HG02840 (cell line): ENCODE data around the gene PSMB8.

Source experiments
- ATAC-seq: cut with Tn5 transposase; IDR thresholded peaks from one replicate; pipeline ENCODE4 v1.9.1; 2021; ENCODE audit warnings: mild to moderate bottlenecking, moderate library complexity, moderate number of reproducible peaks; ENCODE audit not compliant: unreplicated experiment, low FRiP score

Gene PSMB8

DNA sequence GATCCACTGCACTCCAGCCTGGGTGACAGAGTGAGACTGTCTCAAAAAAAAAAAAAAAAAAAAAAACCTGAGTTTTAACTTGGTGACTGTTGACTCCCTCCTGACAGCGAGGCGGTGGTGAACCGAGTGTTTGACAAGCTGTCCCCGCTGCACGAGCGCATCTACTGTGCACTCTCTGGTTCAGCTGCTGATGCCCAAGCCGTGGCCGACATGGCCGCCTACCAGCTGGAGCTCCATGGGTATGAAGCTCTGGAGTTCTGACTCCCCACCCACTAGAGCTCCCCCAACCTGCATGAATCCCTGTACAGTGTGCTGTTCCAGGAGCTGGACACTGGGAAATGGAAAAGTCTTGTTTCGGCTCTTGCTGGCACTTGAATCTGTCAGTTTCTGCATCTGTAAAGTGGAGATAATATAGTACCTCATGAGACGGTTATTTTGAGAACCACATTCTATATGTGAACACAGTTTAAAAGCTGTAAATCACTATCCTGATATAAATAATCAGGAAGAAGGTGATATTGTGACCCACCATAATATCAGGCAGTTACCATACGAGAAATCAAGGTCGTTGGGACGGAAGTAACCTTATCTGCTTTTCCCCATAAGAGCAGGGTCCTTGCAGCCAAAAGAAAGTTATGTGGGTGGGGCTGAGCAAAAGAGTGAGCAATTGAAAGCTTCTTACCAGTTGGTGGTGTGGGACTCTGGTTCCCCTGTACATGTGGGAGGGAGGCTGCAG, 13.5 kb upstream of the PSMB8 start:
- no peak for ATAC-seq

GRCh38 chr6:32855467-32856174, 11.8 kb upstream of the PSMB8 start:
- ATAC-seq = no peak

DNA sequence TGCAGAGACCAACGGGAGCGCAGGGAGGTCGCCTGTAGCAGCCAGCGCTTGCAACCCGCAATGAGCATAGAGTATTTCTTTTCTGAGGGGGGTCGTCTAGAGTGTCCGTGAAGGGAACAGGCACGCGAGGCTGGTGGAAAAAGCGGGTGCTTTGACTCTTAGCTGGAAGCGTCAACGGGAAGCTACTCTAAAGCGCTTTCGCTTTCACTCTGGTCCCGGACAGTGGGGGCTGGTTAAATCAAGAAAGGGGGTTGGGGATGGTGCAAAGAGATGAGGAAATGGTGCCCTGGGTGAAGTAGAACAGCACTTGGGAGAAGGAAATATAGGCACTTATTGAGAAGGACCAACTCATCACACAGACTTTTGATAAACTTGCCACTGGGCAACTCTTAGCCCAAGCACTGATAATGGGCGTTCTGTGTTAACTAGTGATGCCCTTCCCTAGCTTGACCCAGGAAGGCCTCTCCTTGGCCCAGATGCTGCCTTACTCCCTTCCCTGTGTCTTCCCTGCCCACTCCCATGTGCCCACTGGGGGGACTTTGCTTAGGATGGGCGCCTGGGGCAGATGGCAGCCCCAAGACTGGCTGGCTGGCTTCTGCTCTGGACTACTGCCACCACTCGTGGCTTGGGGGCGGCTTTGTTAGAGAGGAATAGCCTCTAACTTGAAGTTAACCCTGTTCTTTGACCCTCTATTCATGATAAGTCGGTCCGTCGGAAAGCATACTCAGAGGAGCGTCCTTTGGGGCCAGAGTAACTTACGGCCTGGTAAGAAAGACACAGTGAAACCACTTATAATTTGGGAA, 10.7 kb upstream of the PSMB8 start:
- peak; percentile 2 for ATAC-seq

- ATAC-seq = peak; percentile 72
Observed at GRCh38 chr6:32853541-32854375, 9.9 kb upstream of the PSMB8 start, which contains the start of the genes PSMB9 and TAP1. PSMB9 (plus strand) TSS chr6:32854192; CDS start chr6:32854230, 38 bp downstream. TAP1 (minus strand) TSS chr6:32853704; CDS start chr6:32853636, 68 bp downstream.

DNA sequence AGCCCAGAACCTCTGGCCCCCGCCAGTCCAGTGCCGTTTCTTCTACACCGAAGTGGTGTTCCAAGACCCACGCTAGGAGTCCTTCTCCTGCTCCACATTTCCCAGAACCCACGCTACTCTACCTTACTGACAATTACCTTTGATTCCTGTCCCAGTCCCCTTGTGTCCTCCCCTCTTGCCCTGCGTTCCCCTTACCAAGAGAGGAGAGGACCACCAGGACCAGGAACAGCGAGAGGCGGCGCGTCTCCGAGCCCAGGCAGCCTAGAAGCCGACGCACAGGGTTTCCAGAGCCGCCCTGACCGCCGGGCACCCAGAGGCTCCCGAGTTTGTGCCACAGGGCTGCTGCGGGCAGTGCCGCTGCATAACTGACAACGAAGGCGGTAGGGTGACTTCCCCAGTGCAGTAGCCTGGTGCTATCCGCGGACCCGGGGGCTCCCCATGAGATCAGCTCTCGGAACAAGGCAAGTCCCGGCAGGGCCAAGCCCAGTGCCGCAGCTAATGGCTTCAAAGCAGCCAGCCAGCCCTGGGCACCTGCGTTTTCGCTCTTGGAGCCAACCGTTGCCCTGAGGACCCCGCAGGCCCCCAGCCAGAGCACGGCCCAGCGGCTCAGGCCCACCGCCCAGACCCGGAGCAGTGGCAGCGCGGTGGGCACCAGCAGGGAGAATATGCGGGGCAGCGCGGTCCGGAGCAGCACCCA, 9.1 kb upstream of the PSMB8 start:
- ATAC-seq = peak; percentile 22

GRCh38 chr6:32852018-32852843, 8.4 kb upstream of the PSMB8 start:
- ATAC-seq = no peak

GRCh38 chr6:32851025-32851424, 7.2 kb upstream of the PSMB8 start:
- ATAC-seq = no peak

- no peak for ATAC-seq
Observed at GRCh38 chr6:32849126-32849525, 5.3 kb upstream of the PSMB8 start.

DNA sequence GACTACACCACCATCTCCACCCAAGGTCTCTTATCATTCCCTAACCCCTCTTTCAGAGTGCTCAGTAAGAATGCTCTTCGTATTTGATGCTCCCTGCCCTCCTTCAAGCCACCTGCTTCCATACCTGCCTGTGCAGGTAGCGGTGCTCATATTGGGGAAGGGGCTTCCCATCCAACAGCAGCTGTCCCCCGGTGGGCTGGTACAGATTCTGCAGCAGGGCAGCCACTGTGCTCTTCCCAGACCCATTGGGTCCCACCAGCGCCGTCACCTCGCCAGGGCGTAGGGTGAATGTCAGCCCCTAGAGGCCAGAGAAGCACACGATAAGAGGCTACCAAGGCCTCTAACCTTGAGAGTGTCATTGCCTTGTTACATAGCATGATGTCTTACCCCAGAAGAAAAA, 3.9 kb upstream of the PSMB8 start:
- ATAC-seq = no peak

- ATAC-seq = no peak
Observed at GRCh38 chr6:32847004-32847403, 3.2 kb upstream of the PSMB8 start.

- no peak for ATAC-seq
Observed at GRCh38 chr6:32845384-32845884, 1.6 kb upstream of the PSMB8 start.

DNA sequence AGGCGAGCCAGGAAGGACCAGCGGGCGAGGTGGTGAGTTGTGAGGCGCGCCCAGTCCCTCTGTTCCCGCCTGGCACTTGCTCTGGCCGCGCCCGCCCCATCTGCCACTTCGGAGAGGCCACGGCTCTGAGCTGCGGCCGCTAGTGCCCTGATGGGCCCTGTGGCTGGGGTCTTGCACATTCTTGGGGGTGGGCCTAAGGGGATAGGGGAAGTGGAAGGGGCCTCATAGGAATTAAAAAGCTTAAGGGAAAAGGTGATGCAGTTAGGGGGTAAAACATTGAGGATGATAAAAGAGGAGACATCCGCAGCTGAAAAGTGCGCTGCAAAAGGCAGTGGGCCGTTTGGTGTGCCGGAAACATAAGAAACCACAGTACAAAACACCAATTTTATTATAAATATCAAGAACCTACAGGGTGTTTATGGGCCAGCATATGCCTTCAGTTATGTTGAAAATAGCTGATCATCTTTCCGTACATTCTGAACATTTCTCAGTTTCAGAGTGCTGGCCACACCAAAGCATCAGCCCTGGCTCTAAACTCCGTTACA, 1.1 kb upstream of the PSMB8 start:
- ATAC-seq = no peak

- ATAC-seq = no peak
Observed at GRCh38 chr6:32843331-32843978, 392 bp downstream of the PSMB8 start.

DNA sequence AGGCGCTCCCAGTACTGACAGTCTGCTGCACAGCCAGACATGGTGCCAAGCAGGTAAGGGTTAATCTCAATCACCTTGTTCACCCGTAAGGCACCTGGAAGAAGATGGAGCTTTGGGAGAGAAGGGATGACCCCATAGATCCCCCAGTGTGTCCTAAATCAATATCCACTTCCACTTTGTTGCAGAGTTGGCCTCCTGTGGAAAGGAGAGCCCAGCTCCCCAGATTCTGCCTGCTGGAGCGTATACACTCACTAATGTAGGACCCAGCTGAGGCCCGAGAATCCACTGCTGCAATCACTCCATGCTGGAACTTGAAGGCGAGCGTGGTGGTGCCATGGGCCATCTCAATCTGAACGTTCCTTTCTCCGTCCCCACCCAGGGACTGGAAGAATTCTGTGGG, 1.2 kb downstream of the PSMB8 start:
- ATAC-seq = no peak

DNA sequence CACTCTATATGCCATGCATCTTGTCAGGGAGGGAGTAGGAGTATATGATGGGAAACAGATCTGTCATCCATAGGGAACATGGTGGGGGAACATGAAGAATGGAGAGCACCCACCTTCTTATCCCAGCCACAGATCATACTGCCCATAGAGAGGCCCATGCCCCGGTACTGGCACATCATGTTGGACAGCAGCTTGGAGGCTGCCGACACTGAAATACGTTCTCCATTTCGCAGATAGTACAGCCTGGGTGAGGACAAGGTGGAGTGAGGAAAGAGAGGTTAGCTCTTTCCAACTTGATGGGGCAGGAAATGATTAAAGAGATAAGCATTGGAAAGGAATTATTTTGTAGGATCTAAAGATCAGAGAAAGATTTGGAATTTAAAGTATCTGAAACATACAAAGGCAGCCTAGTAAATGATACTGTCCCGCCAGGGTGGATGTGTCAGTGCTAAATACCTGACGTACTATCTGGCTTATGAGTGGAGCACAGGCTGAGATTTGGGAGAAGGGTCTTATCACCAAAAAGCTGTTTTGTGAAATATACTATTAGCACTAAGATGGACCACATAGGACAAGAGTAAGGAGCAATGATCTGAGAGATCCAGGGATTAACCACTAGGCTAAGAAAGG, 1.7 kb downstream of the PSMB8 start:
- no peak for ATAC-seq

DNA sequence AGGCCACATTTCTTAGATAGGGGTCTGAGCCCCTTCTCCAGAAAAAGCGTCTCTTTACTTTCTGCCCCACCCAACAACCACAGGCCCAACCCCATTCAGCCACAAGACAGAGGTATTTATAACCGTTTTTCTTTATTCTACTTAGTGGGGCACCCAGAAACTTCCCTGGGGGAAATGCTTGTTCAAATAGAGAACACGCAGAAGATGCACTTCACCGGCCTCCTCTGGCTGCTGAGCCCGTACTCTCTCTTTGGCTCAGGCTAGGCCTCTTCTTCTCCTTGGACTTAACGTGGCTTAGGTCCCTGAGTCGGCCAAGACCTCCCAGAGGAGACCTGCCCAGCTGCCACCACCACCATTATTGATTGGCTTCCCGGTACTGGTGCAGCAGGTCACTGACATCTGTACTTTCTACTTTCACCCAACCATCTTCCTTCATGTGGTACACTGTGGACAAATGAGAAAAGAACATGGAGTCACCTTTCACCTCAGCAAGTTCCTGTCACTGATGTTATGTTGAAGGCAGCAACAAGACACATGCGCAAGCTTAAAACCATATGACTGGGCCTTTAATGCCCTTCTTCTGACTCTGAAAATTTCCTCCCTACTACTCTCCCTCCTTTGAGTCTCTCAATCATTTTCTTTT, 3.1 kb downstream of the PSMB8 start:
- ATAC-seq = no peak

GRCh38 chr6:32839356-32839755, 4.5 kb downstream of the PSMB8 start:
- ATAC-seq = no peak
